ENCODE measurements around the gene VAV2. TPM values are rescaled to one million over a fixed set of nuclear protein-coding genes. Genes with fewer than 3 reads are reported as not detected.

VAV2 gene
- polyA plus RNA-seq, 1 of the 3 experiments (the other 2 are of a cell fraction): 14.9 TPM

DNA sequence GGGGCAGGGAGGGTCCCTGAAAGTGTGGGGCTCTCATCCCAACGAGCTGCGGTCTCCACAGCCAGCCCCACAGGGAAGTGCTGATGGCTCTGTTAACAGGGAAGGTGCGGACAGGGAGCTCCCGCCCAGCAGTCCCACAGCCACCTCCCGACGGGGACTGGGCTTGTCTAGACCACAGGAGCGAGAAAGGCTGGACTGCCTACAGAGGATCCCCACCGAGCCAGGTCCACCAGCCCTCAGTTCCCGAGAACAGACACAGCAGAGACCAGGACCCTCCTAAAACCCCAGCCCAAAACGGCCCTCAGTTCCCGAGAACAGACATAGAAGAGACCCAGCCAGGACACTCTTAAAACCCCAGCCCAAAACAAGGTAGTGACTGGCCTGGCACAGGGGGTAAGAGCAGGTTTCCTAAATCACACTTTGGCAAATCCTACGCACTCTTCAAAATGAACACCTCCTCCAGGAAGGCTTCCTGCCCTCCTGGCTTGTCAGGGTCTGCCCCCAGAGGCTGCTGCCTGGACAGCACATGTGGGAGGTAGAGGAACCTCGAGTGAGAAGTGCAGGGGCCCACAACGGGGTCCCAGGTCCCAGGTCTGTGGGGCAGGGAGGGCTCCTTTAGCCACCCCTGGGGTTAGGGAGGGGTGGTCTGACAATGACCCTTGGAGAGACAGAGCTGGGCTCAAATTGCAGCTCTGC is 167.9 kb downstream of the VAV2 start:
- H2AFZ ChIP-seq (ENCODE audit: low read depth): no peak overlapping the region
- H3F3A ChIP-seq (replicated peaks; ENCODE audit: insufficient read depth): no peaks in the 10 kb centered on the region
- POLR2A ChIA-PET: no interaction called here
- no peak overlapping the region for H3K27ac ChIP-seq (ENCODE audit: low read depth in 2 of 2, low read length in 1 of 2)
- TF ChIP-seq, protein P1, sequence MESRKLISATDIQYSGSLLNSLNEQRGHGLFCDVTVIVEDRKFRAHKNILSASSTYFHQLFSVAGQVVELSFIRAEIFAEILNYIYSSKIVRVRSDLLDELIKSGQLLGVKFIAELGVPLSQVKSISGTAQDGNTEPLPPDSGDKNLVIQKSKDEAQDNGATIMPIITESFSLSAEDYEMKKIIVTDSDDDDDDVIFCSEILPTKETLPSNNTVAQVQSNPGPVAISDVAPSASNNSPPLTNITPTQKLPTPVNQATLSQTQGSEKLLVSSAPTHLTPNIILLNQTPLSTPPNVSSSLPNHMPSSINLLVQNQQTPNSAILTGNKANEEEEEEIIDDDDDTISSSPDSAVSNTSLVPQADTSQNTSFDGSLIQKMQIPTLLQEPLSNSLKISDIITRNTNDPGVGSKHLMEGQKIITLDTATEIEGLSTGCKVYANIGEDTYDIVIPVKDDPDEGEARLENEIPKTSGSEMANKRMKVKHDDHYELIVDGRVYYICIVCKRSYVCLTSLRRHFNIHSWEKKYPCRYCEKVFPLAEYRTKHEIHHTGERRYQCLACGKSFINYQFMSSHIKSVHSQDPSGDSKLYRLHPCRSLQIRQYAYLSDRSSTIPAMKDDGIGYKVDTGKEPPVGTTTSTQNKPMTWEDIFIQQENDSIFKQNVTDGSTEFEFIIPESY (IDR thresholded peaks at IDR 0.05; ENCODE audit: borderline replicate concordance, low read depth): no peak
- no peak for TF ChIP-seq GABPA (IDR thresholded peaks at IDR 0.05; ENCODE audit: low read depth)
- no peak for TF ChIP-seq TCF12 (IDR thresholded peaks at IDR 0.05)
- peaks cover 0 to 5% of the 10 kb centered on the region in 2 experiments for H3K36me3 ChIP-seq (replicated peaks in 1 of 2; ENCODE audit: control insufficient read depth in 1 of 2, insufficient read depth in 2 of 2, low read length in 1 of 2)
- peaks cover 0 to 30% of the 10 kb centered on the region in 2 experiments; a peak in 2 of 4 replicates for H3K4me1 ChIP-seq (ENCODE audit: control insufficient read depth in 1 of 2, insufficient read depth in 2 of 2, low read depth in 1 of 2, low read length in 1 of 2)
- H4K20me1 ChIP-seq (ENCODE audit: insufficient read depth): peaks cover 7% of the 10 kb centered on the region; the same call in 1 of the 2 replicates
- H3K4me3 ChIP-seq (ENCODE audit: low read depth in 2 of 2, low read length in 1 of 2): no peak overlapping the region
- H3K9ac ChIP-seq: no peak overlapping the region
- no peak overlapping the region for H3K4me2 ChIP-seq
- peaks cover 7% of the 10 kb centered on the region; the same call in 1 of the 2 replicates for H3K79me2 ChIP-seq (ENCODE audit: insufficient read depth)
- no peak for DNase-seq
- CTCF ChIA-PET: interaction anchor here (0.9 to 2.4 kb wide), 4 partner anchors 30 to 170 kb away, joined by 3 to 20 read pairs (median 6); no protein-coding TSS in a partner anchor
- no peaks in the 10 kb centered on the region for H3K27me3 ChIP-seq (ENCODE audit: insufficient read depth)
- H3K9me3 ChIP-seq: no peaks in the 10 kb centered on the region
- WGBS (ENCODE audit: low lambda C conversion rate): 95% methylated on average over 10 of the region's 14 CpGs
- no peaks in the 10 kb centered on the region for H3K9me2 ChIP-seq

DNA sequence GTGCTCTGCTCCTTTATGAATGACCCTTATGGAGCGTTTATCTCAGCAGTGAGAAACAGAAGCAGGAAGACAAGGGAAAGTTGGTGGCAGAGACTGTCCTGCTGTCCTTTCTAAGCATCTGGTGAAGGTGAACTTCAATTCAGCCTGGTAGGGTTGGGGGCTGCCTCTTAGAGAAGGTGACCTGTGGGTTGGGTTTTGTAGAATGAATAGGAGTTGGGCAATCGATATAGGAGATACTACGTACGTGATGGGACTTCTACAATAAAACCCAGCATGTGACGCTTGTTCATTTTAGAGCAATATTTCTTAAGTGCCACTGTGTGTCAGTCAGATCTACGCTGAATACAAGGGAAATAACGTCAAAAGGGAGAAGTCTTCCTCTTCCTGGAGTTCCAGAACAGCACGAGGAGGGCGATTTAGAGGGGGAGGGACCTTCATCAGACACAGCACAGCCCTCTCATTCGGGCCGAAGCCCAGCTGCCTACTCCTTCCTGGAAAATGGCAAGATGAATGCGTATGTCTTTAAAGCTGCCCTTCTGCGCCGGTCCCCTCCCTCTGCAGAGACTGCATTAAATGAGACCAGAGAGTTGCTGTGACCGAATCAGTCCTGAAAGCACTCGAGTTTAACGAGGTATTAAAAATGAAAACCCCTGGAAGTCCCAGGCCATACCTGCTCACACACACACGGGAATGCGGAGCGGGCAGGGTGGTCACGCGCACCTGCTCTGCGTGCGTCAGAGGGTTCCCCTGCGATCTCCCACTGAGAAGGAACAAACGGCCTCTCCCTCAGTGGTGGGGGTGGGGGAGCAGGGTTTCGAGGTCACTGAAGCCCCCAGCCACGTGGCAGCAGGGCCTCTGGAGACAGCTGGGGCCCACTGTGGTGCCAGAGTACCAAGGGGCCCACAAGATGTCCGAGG is 168.7 kb downstream of the VAV2 start:
- Histone ChIP-seq H3K27me3 (ENCODE audit: insufficient read depth) (no peaks in the 10 kb centered on the region), H3K27ac (ENCODE audit: low read depth in 2 of 2, low read length in 1 of 2) (no peak overlapping the region), H2AFZ (ENCODE audit: low read depth) (no peak overlapping the region), H4K20me1 (ENCODE audit: insufficient read depth) (peaks cover 7% of the 10 kb centered on the region; the same call in 1 of the 2 replicates), H3F3A (replicated peaks; ENCODE audit: insufficient read depth) (no peaks in the 10 kb centered on the region), H3K9me3 (no peaks in the 10 kb centered on the region), H3K9me2 (no peaks in the 10 kb centered on the region), H3K9ac (no peak overlapping the region), H3K4me1 (ENCODE audit: control insufficient read depth in 1 of 2, insufficient read depth in 2 of 2, low read depth in 1 of 2, low read length in 1 of 2) (peaks cover 0 to 24% of the 10 kb centered on the region in 2 experiments; a peak in 2 of 4 replicates), H3K36me3 (replicated peaks in 1 of 2; ENCODE audit: control insufficient read depth in 1 of 2, insufficient read depth in 2 of 2, low read length in 1 of 2) (peaks cover 0 to 5% of the 10 kb centered on the region in 2 experiments), H3K4me3 (ENCODE audit: low read depth in 2 of 2, low read length in 1 of 2) (no peak overlapping the region), H3K79me2 (ENCODE audit: insufficient read depth) (peaks cover 7% of the 10 kb centered on the region; the same call in 1 of the 2 replicates), H3K4me2 (no peak overlapping the region)
- WGBS (ENCODE audit: low lambda C conversion rate): 92% methylated on average over 26 of the region's 29 CpGs
- ChIA-PET POLR2A (no interaction called here), CTCF (no interaction called here)
- TF ChIP-seq RAD21 (IDR thresholded peaks at IDR 0.05; ENCODE audit: low read length) (no peak), GABPA (IDR thresholded peaks at IDR 0.05; ENCODE audit: low read depth) (no peak), EZH2phosphoT487 (IDR thresholded peaks at IDR 0.05; ENCODE audit: borderline replicate concordance, low read depth) (no peak), MEF2A (IDR thresholded peaks at IDR 0.05; ENCODE audit: borderline replicate concordance, low read depth) (no peak), RCOR1 (IDR thresholded peaks at IDR 0.05; ENCODE audit: low read length) (no peak), ELF1 (IDR thresholded peaks at IDR 0.05) (no peak), TAF1 (IDR thresholded peaks at IDR 0.05; ENCODE audit: borderline replicate concordance, low read depth, low read length) (no peak), CHD2 (IDR thresholded peaks at IDR 0.05; ENCODE audit: low read length, partially characterized antibody) (no peak), SMC3 (IDR thresholded peaks at IDR 0.05; ENCODE audit: low read depth, low read length) (no peak), EP300 (IDR thresholded peaks at IDR 0.05; ENCODE audit: borderline replicate concordance in 1 of 2, low read depth in 1 of 2, low read length in 1 of 2) (no peak), MXI1 (IDR thresholded peaks at IDR 0.05; ENCODE audit: low read depth, low read length) (no peak)
- TF ChIP-seq, protein P2, sequence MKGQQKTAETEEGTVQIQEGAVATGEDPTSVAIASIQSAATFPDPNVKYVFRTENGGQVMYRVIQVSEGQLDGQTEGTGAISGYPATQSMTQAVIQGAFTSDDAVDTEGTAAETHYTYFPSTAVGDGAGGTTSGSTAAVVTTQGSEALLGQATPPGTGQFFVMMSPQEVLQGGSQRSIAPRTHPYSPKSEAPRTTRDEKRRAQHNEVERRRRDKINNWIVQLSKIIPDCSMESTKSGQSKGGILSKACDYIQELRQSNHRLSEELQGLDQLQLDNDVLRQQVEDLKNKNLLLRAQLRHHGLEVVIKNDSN (IDR thresholded peaks at IDR 0.05; ENCODE audit: borderline replicate concordance, low read depth): no peak
- TF ChIP-seq, protein P3, sequence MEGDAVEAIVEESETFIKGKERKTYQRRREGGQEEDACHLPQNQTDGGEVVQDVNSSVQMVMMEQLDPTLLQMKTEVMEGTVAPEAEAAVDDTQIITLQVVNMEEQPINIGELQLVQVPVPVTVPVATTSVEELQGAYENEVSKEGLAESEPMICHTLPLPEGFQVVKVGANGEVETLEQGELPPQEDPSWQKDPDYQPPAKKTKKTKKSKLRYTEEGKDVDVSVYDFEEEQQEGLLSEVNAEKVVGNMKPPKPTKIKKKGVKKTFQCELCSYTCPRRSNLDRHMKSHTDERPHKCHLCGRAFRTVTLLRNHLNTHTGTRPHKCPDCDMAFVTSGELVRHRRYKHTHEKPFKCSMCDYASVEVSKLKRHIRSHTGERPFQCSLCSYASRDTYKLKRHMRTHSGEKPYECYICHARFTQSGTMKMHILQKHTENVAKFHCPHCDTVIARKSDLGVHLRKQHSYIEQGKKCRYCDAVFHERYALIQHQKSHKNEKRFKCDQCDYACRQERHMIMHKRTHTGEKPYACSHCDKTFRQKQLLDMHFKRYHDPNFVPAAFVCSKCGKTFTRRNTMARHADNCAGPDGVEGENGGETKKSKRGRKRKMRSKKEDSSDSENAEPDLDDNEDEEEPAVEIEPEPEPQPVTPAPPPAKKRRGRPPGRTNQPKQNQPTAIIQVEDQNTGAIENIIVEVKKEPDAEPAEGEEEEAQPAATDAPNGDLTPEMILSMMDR (IDR thresholded peaks at IDR 0.05): no peak
- TF ChIP-seq, protein P4, sequence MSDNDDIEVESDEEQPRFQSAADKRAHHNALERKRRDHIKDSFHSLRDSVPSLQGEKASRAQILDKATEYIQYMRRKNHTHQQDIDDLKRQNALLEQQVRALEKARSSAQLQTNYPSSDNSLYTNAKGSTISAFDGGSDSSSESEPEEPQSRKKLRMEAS (IDR thresholded peaks at IDR 0.05; ENCODE audit: low read depth): no peak
- TF ChIP-seq, protein P1 (IDR thresholded peaks at IDR 0.05; ENCODE audit: borderline replicate concordance, low read depth): no peak
- no peak for DNase-seq

All from SK-N-SH (cell line).